Kidney tubule cell (primary cell): ENCODE measurements around the gene ZNF302.
"Not testable (repeated sequence)": the region's sequence is repeated elsewhere in the genome, so short reads cannot be mapped to it uniquely, and the experiment has no call there.

Experiments used
- DNase-seq: peaks from one replicate; pipeline ENCODE4 v3.0.0-alpha.2; 2018; ENCODE audit warnings: low spot score

The ZNF302 gene

DNA sequence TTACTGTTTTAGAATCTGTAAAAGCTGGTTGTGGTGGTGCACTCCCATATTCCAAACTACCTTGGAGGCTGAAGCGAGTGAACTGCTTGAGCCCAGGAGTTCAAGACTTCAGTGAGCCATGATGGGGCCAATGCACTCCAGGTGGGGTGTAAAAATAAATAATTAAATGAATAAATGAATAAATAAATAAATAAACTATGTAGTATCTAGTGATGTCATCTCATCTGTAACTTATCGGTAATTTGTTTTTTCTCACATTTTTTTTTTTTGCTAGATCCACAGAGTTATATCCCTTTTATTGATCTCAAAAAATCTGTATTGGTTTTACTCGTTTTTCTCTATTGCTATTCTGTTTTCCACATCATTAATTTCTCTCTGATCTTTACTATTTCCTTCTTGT lies 5.5 kb upstream of the ZNF302 start:
- DNase-seq, result no peak

DNA sequence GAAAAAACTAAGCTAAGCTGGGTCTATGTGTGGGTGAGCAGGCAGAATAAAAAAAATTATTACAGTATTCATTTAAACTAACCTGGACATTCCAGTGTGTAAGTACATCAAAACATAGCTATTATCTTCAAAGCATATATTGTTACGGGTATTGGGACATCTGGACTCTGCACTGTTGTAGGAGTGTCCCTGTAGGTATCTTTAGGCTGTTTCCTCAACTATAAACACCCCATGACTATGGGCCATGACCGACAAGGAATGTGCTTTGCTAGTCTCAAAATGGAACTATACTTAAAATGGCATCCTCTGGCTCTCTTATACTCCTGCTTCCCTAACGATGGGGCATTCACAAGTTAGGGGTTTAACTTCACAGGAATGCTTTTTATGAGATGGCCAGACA lies 3.9 kb upstream of the ZNF302 start:
- DNase-seq, result no peak

DNA sequence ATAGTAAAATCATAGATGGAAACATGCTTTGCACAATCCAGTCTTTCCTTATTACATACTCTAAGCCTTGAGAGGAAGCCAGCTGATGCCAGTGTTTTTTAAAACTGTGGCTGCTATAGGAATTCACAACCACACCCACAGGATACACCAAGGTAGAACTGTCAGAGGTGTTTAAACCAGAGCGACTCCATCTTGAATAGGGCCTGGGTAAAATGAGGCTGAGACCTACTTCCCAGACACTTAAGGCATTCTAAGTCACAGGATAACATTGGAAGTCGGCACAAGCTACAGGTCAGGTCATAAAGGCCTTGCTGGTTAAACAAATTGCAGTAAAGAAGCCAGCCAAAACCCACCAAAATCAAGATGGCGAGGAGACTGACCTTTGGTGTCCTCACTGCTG lies 2.2 kb upstream of the ZNF302 start:
- no peak for DNase-seq

DNA sequence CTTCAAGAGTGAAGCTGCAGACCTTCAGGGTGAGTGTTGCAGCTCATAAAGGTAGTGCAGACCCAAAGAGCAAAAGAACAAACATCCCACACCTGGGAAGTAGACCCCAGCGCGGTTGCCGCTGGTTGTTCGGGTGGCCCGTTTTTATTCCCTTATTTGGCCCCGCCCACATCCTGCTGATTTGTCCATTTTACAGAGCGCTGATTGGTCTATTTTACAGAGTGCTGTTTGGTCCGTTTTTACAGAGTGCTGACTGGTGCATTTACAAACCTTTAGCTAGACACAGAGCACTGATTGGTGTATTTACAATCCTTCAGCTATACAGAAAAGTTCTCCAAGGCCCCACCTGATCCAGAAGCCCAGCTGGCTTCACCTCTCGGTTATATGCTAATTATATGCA lies 1.6 kb upstream of the ZNF302 start:
- DNase-seq, result no peak

DNA sequence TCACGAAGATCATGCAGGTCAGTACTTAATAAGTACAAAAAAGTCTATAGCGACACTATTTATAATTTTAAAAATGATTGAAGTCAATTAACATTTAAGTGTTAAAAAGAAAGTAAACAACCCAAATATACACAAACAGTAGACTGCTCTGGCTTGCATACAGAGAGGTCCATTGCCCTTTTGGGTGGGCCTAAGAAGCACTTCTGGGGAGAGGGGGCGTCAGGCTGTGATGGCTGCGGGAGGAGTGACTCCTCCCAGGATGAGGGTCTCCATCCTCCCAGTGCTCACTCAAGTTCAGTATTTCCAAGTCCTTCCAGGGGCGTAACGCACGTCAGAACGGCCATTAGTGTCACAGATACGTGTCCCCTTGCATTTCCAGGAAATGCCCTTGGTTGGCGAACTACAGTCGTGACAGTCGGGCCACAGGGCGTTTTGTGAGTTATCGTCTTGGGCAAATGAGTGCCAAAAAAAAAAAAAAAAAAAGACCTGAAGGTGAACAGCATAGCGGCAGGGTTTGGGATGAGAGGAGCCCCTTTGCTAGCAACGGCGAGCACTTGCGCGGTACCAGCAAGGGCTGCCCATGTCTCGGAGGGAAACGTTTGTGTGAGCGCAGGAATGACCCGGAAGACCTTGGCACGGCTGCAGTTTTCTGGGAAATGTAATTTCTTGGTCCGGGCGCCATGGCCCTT lies 637 bp upstream of the ZNF302 start, which contains the start of gene SCGB2B2:
Gene SCGB2B2, minus strand, starts transcription at position 463 of the 689 bp plus-strand sequence. CDS start 82,596 bp downstream, outside the sequence.
- no peak for DNase-seq

DNA sequence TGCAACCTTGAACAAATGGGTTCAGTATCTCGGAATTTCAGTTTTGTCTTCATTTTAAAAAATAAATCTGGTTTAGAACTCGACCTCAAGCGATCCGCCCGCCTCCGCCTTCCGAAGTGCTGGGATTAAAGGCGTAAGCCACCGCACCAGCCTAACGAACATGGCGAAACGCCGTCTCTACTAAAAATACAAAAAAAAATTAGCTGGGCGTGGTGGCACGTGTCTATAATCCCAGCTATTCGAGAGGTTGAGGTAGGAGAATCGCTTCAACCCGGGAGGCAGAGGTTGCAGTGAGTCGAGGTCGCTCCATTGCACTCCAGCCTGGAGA lies 571 bp downstream of the ZNF302 start:
- DNase-seq, result no peak

DNA sequence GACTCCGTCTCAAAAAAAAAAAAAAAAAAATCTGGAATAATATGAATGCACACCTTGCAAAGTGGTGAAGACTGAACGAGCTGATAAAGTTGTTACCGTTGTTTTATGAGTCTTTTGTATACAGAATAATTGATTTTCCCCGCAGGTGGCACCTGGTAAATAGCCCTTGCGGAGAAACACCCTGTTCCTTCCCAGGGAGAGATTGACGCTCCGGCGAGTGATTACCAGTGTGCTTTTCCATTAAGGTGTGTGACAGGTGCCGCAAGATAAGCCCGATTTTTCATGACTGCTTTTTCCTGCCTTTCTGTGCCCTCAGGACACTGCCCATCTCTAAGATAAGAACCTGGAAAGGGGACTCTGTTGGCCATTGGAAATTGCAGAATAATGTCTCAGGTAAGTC lies 943 bp downstream of the ZNF302 start:
- DNase-seq, result no peak

DNA sequence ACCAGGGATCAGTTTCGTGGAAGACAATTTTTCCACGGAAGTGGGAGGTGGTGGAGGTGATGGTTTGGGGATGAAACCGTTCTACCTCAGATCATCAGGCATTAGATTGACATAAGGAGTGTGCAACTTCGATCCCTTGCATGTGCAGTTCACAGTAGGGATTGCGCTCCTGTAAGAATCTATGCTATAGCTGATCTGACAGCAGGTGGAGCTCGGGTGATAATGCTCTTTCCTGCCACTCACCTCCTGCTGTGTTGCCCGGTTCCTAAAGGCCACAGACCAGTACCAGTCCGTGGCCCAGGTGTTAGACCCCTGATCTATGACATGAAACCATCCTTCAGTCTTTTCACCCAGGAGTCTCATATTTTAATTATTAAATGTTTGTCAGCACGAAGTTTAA lies 4.0 kb downstream of the ZNF302 start:
- no peak for DNase-seq

DNA sequence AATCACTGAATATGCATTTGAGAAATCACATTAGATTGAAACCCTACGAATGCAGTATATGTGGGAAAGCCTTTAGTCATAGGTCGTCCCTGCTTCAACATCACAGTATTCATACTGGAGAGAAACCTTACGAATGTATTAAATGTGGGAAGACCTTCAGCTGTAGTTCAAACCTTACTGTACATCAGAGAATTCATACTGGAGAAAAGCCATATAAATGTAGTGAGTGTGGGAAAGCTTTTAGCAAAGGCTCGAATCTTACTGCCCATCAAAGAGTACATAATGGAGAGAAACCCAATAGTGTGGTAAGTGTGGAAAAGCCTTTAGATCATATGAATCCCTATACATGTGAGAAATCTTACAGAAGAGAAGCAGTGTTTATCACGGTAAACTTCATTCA lies 7.8 kb downstream of the ZNF302 start:
- not testable (repeated sequence) for DNase-seq

DNA sequence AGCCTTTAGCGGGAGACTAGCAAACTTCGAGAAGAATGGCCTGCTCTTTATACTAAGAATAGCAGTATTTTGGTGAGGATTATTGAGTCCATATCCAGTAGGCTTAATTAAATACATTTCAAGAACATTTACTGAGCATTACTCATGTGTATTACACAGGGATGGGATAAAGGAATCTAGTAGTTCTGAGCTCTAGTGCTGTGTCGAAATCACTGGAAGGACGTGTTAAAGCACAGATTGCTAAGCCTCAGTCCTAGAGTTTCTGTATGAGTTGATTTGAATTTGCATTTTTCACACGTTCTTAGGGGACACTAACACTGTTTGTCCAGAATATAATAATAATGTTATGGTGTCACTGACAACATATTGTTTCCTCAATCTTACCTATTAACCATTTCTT lies 9.0 kb downstream of the ZNF302 start:
- DNase-seq, result no peak

DNA sequence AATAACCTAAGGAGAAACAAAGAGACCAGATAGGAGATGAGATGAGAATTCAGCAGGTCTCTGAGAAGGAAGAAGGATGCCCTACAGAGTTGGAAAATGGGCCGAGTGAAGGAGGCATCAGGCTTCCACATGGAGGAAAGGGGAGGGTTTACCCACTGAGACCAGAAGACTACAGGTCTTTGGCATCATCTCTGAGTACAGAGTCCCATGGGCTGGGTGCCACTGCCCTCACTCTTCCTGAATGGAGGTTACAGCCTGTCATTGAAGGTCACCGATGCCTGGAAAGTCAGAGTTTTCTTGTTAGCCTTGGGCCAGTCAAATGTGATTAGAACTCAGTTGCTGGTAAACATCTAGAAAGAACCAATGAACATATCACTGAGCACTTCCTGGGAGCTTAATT lies 9.9 kb downstream of the ZNF302 start:
- no peak for DNase-seq

DNA sequence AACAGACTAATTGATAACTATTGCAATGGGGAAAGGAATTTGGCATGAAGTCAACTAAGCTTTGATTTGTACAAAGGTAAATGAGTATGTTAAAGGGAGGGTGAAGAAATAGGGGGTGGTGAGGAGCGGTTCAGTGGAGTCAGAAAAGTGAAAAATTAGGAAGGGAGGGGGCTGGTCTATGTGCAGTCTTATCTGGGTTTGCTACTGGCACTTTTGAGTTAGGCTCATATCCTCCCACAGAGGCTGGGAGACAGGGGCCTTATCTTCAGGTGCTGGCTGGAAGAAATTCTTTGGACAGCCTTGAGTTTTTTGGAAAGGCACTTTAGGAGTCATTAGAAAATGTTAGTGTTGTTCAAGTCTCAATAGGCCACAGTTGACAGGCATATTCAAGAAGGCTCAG lies 11.1 kb downstream of the ZNF302 start:
- no peak for DNase-seq

DNA sequence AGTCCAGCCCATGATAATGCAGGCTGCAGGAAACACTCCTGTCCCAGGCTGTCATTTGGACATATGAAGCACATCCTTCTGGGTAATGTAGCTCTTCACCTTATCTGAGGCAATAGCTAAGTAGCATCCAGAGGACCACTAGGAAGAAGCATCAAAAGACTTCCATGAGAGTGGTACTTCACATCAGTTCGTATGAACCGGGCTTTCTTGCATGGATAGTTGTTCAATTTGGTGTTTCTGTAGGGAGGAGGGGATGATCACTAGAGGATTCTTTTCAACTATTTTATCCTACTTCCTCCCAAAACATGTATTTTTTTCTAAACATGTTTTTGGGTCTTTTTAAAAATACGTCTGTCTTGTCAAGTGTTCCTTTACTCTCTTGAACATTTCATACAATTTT lies 12.9 kb downstream of the ZNF302 start:
- no peak for DNase-seq

DNA sequence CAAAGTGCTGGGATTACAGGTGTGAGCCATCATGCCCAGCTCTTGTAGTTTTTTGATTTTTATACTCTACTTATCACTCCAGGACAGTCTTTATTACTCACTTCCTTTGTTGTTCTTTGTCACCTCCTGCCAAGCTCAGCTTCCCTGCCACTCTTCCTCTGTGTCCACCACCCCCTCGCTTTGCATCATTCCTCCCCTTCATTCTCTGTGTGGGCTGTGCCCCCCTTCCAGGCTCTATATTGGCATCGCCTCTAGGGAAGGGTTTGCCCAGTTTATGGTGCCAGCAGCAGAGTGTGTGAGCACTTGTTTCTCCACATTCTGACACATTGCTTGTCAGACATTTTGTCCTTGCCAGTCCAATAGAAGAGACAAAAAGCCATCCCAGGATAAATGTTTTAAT lies 15.1 kb downstream of the ZNF302 start:
- DNase-seq, result peak; percentile 50

DNA sequence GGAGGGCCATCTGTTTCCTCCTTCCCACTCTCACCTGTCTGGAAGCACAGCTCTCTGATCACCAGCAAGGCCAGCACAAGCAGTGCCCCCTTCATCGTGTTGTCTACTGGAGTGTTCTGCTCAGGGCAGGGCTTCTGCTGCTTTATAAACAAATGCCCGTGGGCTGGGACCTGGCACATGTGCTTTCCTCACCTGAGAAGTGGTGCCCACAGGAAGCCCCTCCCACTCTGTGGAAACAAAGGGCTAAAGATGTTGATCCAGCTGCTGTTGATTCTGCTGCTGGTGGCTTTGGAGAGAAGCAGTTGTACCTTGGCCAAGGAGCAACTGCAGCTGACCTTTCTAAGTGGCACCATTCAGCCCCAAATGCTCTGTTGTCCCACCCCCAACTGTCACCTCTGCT lies 30.2 kb downstream of the ZNF302 start:
- DNase-seq, result no peak

DNA sequence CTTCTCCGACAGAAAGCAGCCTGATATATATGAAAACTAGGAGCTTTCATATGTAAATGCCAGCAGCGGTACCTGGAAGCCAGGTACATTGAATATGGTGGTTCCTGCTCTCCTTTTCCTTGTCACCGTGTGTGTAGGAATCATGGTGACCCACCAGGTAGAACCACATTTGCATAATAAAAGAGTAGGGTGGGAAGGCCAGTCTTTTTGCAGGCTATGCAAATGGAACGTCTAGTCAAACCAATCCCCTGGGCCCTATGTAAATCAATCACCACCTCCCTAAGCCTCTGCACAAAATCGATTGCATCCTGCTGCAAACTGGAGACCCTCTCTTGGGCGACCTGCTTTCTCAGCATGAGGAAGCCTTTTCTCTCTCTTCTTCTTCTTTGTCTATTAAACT lies 34.4 kb downstream of the ZNF302 start:
- no peak for DNase-seq

DNA sequence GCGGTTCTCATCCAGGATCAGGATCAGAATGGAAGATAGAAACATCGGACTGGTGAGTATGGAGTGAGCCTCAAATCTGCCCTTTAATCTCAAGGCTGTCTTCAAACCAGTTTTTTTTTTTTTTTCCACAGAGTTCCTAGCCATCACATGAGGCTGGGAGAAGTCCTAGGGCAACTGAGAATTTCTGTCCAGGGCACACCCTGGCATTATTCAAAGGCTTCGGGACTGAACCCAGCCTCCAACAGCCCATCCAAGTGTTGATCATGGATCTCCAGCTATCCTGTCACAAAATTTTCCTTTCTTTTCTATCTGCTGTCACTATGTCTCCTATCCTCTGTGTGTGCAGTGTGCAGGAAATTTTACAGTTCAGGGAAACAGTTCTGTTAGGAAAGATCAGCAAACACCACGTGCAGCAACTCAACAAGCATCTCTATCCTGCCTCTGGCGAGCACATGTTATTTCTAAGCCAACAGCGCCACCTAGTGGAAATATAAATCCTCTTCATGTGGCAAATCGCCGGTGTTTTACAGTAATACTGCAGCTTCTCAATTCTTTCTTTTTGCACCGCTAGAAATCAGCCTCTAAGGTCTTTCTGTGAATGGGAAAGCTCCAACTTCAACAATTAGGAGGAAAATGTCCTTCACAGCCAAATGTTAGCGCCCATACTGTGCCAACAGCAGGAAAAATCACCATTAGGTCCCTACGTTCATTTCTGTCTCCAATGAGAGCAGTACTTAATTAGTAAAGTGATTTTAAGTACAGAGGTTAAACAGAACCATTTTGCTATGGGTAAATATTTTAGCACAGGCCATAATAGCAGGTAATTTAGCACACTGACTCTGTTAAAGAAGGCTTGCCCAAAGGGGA lies 35.1 kb downstream of the ZNF302 start:
- DNase-seq, result peak; percentile 76

DNA sequence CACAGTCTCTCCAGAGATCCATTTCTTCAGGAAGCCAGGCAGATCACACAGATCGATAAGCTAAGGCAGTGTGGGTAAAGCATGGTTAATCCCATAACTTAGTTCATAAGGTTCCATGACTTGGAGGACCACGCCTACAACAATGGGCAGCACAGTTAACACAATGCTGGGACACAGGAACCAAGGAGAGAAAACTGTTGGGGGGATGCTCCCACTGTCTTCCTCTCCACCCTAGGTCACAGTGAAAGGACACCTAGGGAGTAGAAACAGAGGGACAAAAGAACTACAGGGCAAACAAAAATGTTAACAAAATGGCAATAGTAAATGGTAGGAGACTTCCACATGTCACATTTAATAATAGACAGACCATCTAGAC lies 35.8 kb downstream of the ZNF302 start:
- no peak for DNase-seq

DNA sequence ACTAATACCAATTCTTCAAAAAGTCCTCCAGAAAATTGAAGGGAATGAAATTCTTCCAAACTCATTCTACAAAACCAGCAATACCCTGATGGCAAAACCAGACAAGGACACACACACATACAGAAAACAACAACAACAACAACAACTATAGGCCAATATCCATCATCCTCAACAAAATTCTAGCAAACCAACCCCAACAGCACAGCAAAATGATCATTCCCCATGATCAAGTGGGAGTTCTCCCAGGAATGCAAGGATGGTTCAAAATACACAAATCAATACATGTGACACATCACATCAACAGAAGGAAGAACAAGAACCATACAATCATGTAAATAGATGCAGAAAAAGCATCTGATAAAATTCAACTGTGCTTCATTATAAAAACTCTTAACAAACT lies 37.9 kb downstream of the ZNF302 start:
- no peak for DNase-seq

DNA sequence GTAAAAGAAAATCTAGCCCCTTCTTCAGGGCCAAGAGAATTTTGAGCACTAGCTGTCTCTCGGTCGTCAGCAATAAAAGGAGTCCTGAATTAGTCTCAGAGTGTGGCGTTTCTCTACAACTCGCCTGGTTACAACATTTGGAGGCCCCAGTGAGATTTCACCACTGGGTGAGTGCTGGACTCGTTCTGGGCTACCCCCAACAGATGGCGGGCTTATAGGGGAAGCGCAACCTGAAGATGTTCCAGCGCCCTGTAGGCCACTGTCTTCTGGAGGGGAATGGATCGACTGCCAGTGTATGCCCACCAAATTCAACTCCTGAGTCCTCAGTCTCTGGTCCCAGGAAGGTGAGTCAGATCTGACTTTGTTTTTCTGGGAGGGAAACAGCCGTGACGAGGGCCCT lies 44.9 kb downstream of the ZNF302 start:
- no peak for DNase-seq

DNA sequence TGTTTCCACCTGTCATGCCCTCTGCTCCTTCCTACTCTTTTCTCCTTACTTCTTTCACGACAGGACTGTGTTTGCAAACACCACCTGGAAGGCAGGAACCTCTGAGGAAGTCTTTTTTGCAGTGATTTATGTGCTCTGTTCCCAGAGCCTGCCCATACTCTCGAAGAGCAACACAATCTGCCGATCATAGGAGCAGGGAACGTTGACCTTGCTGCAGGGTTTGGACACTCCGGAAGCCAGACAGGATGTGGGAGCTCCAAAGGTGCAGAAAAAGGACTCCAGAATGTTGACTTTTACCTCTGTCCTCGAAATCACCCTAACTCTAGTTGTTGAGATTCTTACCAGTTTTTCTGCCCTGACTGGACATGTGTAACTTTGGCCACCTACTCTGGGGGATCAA lies 47.9 kb downstream of the ZNF302 start:
- no peak for DNase-seq

DNA sequence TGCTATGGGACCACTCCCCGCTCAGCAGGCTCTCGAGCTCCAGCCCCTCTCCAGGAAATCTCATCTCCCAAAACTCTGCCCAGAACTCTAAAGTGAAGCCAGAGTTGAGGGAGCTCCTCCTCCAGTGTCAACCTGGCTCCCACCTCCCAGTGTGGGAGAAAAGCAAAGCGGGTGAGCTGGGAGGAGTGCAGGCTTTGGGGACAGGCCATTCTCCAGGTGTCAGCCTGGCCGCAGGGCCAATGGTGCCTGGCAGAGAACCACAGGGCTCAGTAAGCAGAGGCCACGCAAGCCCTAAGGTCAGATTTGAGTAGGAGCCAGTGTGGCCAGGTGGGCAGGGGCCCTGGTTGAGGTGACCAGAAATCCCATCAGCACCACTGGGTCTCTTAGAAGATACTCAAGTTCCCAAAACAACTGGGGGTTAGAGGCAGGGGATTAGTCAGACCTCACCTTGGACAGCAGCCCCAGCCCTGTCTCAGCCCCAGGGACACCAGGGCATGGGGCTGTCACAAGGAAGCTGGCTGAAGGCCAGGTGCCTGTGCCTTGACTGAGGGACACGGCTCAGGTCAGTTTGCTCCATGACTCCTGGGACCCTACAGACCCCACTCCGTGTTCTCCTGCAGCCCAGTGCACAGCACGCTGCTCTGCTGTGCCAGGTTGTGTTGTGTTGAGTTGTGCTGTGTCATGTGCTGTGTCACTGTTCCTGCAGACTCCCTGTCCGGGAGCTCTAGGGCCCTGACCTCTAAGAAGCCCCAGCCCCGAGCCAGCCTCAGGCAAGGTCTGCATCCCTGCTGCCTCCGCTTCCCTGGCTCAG lies 53.7 kb downstream of the ZNF302 start:
- DNase-seq, result no peak

DNA sequence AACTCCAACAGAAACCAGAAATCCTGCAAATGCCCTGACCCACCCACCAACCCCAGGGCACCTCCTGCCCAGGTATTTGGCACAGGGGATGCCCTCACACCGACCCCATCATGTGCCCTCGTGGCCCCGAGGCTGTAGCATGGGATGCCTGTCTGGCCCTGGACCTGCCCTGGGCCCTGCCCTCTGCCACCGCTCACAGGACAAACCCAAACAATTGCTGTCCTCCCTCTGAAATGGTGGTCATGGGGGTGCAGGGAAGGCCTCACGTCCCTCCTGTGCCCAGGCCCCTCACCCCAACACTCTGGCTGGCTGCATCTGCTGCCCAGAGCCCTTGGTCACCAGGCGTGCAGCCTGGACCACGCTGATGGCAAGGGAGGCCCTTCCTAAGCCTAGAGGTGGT lies 54.5 kb downstream of the ZNF302 start:
- DNase-seq, result no peak
